Anterior cingulate cortex (tissue), 58 donors: Measurements from ENCODE around the gene TCEA3.

ENCODE experiments used
- DNase-seq, 58 donors: peaks; one replicate each; lab custom pipeline; 2025; lab: John Stamatoyannopoulos, UW

Gene TCEA3

GRCh38 chr1:23448846-23449245 is 24.3 kb upstream of the TCEA3 start:
- DNase-seq, result no peak

GRCh38 chr1:23446661-23447310 is 22.2 kb upstream of the TCEA3 start:
- DNase-seq, result peak in 1 of 58 donors; percentile 17

GRCh38 chr1:23444596-23445390 is 20.2 kb upstream of the TCEA3 start:
- no peak for DNase-seq

GRCh38 chr1:23444104-23444533 is 19.6 kb upstream of the TCEA3 start:
- DNase-seq, result peak in 2 of 58 donors; percentile 7 to 32

- DNase-seq, result no peak
Observed at GRCh38 chr1:23442751-23443150, 18.2 kb upstream of the TCEA3 start.

- no peak for DNase-seq
Observed at GRCh38 chr1:23441446-23442148, 17.0 kb upstream of the TCEA3 start.

GRCh38 chr1:23438545-23438944 is 14.0 kb upstream of the TCEA3 start:
- no peak for DNase-seq

GRCh38 chr1:23437355-23437664 is 12.8 kb upstream of the TCEA3 start:
- DNase-seq, result no peak

GRCh38 chr1:23436520-23437354 is 12.2 kb upstream of the TCEA3 start:
- DNase-seq, result no peak

GRCh38 chr1:23434260-23434775 is 9.8 kb upstream of the TCEA3 start:
- DNase-seq, result no peak

- DNase-seq, result no peak
Observed at GRCh38 chr1:23433122-23433521, 8.6 kb upstream of the TCEA3 start.

GRCh38 chr1:23431431-23431830 is 6.9 kb upstream of the TCEA3 start:
- DNase-seq, result no peak

- no peak for DNase-seq
Observed at GRCh38 chr1:23430803-23431202, 6.3 kb upstream of the TCEA3 start.

- no peak for DNase-seq
Observed at GRCh38 chr1:23428136-23428905, 3.8 kb upstream of the TCEA3 start.

GRCh38 chr1:23427550-23427949 is 3.0 kb upstream of the TCEA3 start:
- no peak for DNase-seq

- DNase-seq, result no peak
Observed at GRCh38 chr1:23426828-23427227, 2.3 kb upstream of the TCEA3 start.

- no peak for DNase-seq
Observed at GRCh38 chr1:23425193-23425494, 596 bp upstream of the TCEA3 start.

- peak in 1 of 58 donors; percentile 6 for DNase-seq
Observed at GRCh38 chr1:23423415-23424292, 894 bp downstream of the TCEA3 start.

GRCh38 chr1:23422941-23423340 is 1.6 kb downstream of the TCEA3 start:
- no peak for DNase-seq
